Heart left ventricle (tissue), 16 donors: ENCODE measurements around the gene CCDC30. TPM values are rescaled to one million over a fixed set of nuclear protein-coding genes. Genes with fewer than 3 reads are reported as not detected.

Source experiments
- ATAC-seq, 4 donors: fragments of 200-7000 bp; cut with Tn5 transposase; one replicate each; pipeline ENCODE4 v1.9.1; 2020 to 2022; ENCODE audit warnings: moderate library complexity in 4 of 4, mild to moderate bottlenecking in 3 of 4, moderate number of reproducible peaks in 1 of 4
- DNase-seq, 5 donors: peaks; one replicate each; pipeline ENCODE4 v3.0.0-alpha.2; 2020
- H3K27ac ChIP-seq, 12 donors: fragments of 200-600 bp; sonication (generic) in 4 of 12; one replicate each; pipeline versions ENCODE4 v1.5.0 to v1.8.0; 2016 to 2022; ENCODE audit warnings: mild to moderate bottlenecking in 2 of 12
- H3K27me3 ChIP-seq, 9 donors: fragments of 200-600 bp; sonication (generic) in 2 of 9; one replicate each; pipeline versions ENCODE4 v1.5.1 to v1.8.0; 2016 to 2022; ENCODE audit warnings: mild to moderate bottlenecking in 3 of 9
- H3K36me3 ChIP-seq, 9 donors: fragments of 200-600 bp; sonication (generic) in 2 of 9; one replicate each; pipeline versions ENCODE4 v1.5.0 to v1.8.0; 2018 to 2022; ENCODE audit warnings: mild to moderate bottlenecking in 2 of 9
- H3K4me1 ChIP-seq, 12 donors: fragments of 200-600 bp; sonication (generic) in 4 of 12; one replicate each; pipeline versions ENCODE4 v1.5.0 to v1.8.0; 2016 to 2022; ENCODE audit warnings: mild to moderate bottlenecking in 3 of 12
- H3K4me3 ChIP-seq, 12 donors: fragments of 200-600 bp; sonication (generic) in 4 of 12; one replicate each; pipeline versions ENCODE4 v1.5.0 to v1.8.0; 2017 to 2022; ENCODE audit warnings: mild to moderate bottlenecking in 9 of 12, moderate library complexity in 4 of 12
- H3K9me3 ChIP-seq, 12 donors: fragments of 200-600 bp; sonication (generic) in 4 of 12; one replicate each; pipeline versions ENCODE4 v1.5.0 to v1.8.0; 2016 to 2022; ENCODE audit warnings: mild to moderate bottlenecking in 1 of 12
- POLR2A ChIP-seq, 2 donors: fragments of 450-650 bp; IDR thresholded peaks; one replicate each; pipeline ENCODE4 v1.6.1; 2017; ENCODE audit warnings: antibody characterized with exemption in 2 of 2, mild to moderate bottlenecking in 2 of 2, moderate library complexity in 2 of 2
- WGBS, 4 donors: extraction: QIAGEN DNeasy Blood & Tissue Kit in 2 of 4; methylation state at CpG; one replicate each; pipeline versions ENCODE4 v1.1.5 to v1.1.7; 2013 to 2018; 5-methylcytosine and 5-hydroxymethylcytosine counted together
- intact Hi-C, 10 donors: fragments of 100-400 bp; cut with DNase I; formaldehyde crosslinking; loops; one replicate each; pipeline versions ENCODE4 v1.11.1 to v1.14.2; 2022
- polyA plus RNA-seq, 2 donors: library from polyadenylated mRNA; stranded (reverse); fragments of 200-250 nt; gene quantifications; one replicate each; pipeline ENCODE4 v1.2.3, GENCODE V29; 2013
- total RNA-seq, 9 donors: library from RNA; depleted of rRNA in 2 of 9; stranded (reverse); fragments of >200 nt in 2 of 9; fragmentation: NEBNext Ultra II Directional in 3 of 9; extraction: Animal tissue kit (Norgen Biotek cat#: 25700) in 3 of 9; gene quantifications; one replicate each; pipeline versions ENCODE4 v1.1.0 to v1.2.4, GENCODE V29; 2016 to 2023
- TF ChIP-seq, protein P1 (sequence below), 12 donors: fragments of 200-600 bp; sonication (generic) in 4 of 12; IDR thresholded peaks; one replicate each; pipeline versions ENCODE4 v1.5.0 to v1.8.0; 2018 to 2022; ENCODE audit warnings: antibody characterized with exemption in 12 of 12, mild to moderate bottlenecking in 5 of 12
- donor health status: ischemic (EF 13 %, LVEDD 7.1; RV severe dilation, severe dysfunction).
- donor health status: healthy with polysubstance abuse.
- donor health status: DM: no; HTN: yes; CAD: no.
- donor health status: DM: no; HTN: no; CAD: no.
- donor health status: ischemic (EF 25% LVEDD 6.9; RV normal size, moderate dysfunction).
- donor health status: ischemic (EF 25% LVEDD 5.7; RV mildly dilated, moderate dysfunction).
- donor health status: healthy.
- donor health status: DM: yes; HTN: yes; CAD: no.
- donor health status: ischemic (EF 35%, LVEDD 5.7; RV mildly dilated, moderate dysfunction).
- donor health status: nonischemic (EF 11% LVEDD 7.7; RV severe dilation, severe dysfunction).
- donor health status: DM: yes; HTN: yes; CAD: no.
- donor health status: PGD.
- donor health status: ischemic (EF 29% LVEDD 5.4; RV normal size, mild dysfunction).
- donor health status: nonischemic (EF 23%, LVEDD 6.1; RV moderate dilation, normal function).

The CCDC30 gene
- total and polyA plus RNA-seq, 11 donors, result 0.24 to 3.8 (median 1.6) TPM

DNA sequence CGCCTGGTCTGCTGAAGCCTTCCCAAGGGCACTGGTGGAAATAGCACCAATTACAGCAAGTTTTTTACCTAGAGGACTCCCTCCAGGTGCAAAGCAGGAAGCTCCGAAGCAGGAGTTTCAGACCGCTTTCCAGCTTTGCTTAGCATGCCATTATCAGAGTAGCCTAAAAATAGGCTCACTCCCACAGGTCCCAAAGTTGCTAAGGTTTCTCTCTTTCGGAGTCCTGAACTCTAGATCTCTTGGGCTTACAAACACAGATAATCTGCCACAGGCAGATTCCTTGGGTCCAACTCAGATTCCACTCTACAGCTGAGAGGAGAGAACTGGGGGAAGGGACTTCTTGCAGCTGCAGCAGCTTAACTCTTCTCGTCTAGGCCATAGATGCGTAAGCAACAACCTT, 29.7 kb upstream of the CCDC30 start:
- Histone ChIP-seq H3K27me3 (no peaks in the 10 kb centered on the region), H3K4me1 (peaks cover 0 to 11% (median 2%) of the 10 kb centered on the region in 12 donors), H3K27ac (no peak overlapping the region), H3K4me3 (no peak overlapping the region), H3K9me3 (no peaks in the 10 kb centered on the region), H3K36me3 (no peaks in the 10 kb centered on the region)
- ATAC-seq (no peak), DNase-seq (no peak)
- 49 to 60% (median 51%) methylated on average over 6 of the region's 6 CpGs for WGBS, 4 donors
- intact Hi-C loops, result no loop called here
- TF ChIP-seq POLR2A (IDR thresholded peaks at IDR 0.05), result no peak
- TF ChIP-seq, protein P1, sequence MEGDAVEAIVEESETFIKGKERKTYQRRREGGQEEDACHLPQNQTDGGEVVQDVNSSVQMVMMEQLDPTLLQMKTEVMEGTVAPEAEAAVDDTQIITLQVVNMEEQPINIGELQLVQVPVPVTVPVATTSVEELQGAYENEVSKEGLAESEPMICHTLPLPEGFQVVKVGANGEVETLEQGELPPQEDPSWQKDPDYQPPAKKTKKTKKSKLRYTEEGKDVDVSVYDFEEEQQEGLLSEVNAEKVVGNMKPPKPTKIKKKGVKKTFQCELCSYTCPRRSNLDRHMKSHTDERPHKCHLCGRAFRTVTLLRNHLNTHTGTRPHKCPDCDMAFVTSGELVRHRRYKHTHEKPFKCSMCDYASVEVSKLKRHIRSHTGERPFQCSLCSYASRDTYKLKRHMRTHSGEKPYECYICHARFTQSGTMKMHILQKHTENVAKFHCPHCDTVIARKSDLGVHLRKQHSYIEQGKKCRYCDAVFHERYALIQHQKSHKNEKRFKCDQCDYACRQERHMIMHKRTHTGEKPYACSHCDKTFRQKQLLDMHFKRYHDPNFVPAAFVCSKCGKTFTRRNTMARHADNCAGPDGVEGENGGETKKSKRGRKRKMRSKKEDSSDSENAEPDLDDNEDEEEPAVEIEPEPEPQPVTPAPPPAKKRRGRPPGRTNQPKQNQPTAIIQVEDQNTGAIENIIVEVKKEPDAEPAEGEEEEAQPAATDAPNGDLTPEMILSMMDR (IDR thresholded peaks at IDR 0.05), result no peak

DNA sequence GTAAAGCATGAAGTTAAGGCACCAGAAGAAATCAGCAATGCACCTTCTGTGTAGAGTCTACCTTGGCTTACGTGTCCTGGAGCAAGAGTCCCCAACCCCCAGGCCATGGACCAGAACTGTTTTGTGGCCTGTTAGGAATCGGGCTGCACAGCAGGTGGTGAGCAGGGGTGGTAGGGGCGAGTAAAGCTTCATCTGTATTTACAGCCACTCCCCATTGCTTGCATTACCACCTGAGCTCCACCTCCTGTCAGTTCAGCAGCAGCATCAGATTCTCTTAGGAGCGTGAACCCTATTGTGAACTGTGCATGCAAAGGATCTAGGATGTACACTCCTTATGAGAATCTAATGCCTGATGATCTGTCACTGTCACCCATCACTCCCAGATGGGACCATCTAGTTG, 28.7 kb upstream of the CCDC30 start:
- ATAC-seq (no peak), DNase-seq (no peak)
- 94 to 98% (median 95%) methylated on average over 4 of the region's 4 CpGs for WGBS, 4 donors
- intact Hi-C loops, result no loop called here
- Histone ChIP-seq H3K27ac (no peak overlapping the region), H3K9me3 (no peaks in the 10 kb centered on the region), H3K36me3 (no peaks in the 10 kb centered on the region), H3K27me3 (no peaks in the 10 kb centered on the region), H3K4me3 (no peak overlapping the region), H3K4me1 (peaks cover 0 to 11% (median 2%) of the 10 kb centered on the region in 12 donors)
- no peak for TF ChIP-seq POLR2A (IDR thresholded peaks at IDR 0.05)
- TF ChIP-seq, protein P1 (IDR thresholded peaks at IDR 0.05), result no peak

DNA sequence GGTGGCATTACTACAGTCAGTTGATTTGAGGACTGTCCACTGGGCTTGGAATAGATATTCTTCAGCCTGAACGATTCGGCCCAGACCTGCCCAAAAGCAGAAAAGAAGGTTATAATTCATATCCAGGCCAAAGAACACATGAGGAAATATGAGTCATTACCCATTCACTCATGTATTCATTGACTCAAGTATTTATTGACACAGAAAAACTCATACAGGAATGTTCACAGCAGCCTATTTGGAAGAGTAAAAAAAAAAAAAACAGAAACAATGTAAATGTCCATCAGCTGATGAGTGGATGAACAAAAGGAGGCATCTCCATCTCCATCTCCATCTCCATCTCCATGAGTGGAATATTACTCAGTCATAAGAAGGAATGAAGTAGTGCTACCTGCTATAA, 23.1 kb upstream of the CCDC30 start:
- DNase-seq (no peak), ATAC-seq (no peak)
- Histone ChIP-seq H3K27ac (no peak overlapping the region), H3K27me3 (no peaks in the 10 kb centered on the region), H3K4me3 (no peak overlapping the region), H3K36me3 (no peaks in the 10 kb centered on the region), H3K4me1 (no peaks in the 10 kb centered on the region), H3K9me3 (no peaks in the 10 kb centered on the region)
- 66 to 81% (median 68%) methylated on average over 2 of the region's 2 CpGs for WGBS, 4 donors
- TF ChIP-seq, protein P1 (IDR thresholded peaks at IDR 0.05), result no peak
- no peak for TF ChIP-seq POLR2A (IDR thresholded peaks at IDR 0.05)
- intact Hi-C loops, result loop anchor here in 1 of 10 donors (10.0 kb wide), 1 partner anchor 265 kb away; no protein-coding TSS in a partner anchor

DNA sequence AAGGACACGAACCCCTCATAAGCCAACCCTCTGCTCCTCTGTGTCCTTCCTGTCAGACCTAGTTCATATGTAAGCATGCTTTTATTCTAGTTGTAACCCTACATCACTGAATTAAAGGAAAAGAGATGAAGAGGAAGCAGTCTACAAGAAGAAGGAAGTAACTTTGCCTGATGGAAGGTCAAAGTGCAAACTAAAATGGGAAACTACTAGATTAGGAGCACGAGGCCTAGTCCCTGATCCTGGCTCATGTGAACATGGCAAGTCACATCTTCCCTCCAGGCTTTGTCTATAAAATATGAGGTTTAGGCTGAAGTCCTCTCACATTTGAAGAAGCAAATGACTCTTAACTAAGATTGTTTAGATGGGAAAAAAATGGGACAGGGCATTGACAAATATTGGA, 20.4 kb upstream of the CCDC30 start:
- Histone ChIP-seq H3K4me1 (no peaks in the 10 kb centered on the region), H3K36me3 (no peaks in the 10 kb centered on the region), H3K9me3 (no peaks in the 10 kb centered on the region), H3K27ac (no peak overlapping the region), H3K4me3 (no peak overlapping the region), H3K27me3 (no peaks in the 10 kb centered on the region)
- WGBS, 4 donors, result 34 to 48% (median 46%) methylated on average over 2 of the region's 2 CpGs
- no peak for DNase-seq
- ATAC-seq, result no peak
- intact Hi-C loops, result loop anchor here in 1 of 10 donors (10.0 kb wide), 1 partner anchor 268 kb away; no protein-coding TSS in a partner anchor
- TF ChIP-seq POLR2A (IDR thresholded peaks at IDR 0.05), result no peak
- TF ChIP-seq, protein P1 (IDR thresholded peaks at IDR 0.05), result no peak
